Liver (tissue), 9 donors: ENCODE results near the gene TANGO6. TPM values are rescaled to one million over a fixed set of nuclear protein-coding genes. Genes with fewer than 3 reads are reported as not detected.

ENCODE experiments used
- DNase-seq: peaks from one replicate; pipeline ENCODE4 v3.0.0-alpha.2; 2017; ENCODE audit warnings: low spot score
- H3K27ac ChIP-seq, 2 donors: one replicate each; pipeline ENCODE4 v1.7.0; 2013; ENCODE audit warnings: inconsistent platforms in 2 of 2, low read length in 2 of 2, control low read depth in 1 of 2, low read depth in 1 of 2, mild to moderate bottlenecking in 1 of 2
- H3K27me3 ChIP-seq, 4 donors: one replicate each; pipeline versions ENCODE4 v1.6.1 to v1.7.0; 2013; ENCODE audit warnings: low read length in 3 of 4, inconsistent platforms in 1 of 4, mild to moderate bottlenecking in 1 of 4, moderate library complexity in 1 of 4; ENCODE audit not compliant: control insufficient read depth in 4 of 4, insufficient read depth in 4 of 4
- H3K36me3 ChIP-seq, 4 donors: one replicate each; pipeline versions ENCODE4 v1.6.1 to v1.7.0; 2013; ENCODE audit warnings: low read length in 3 of 4, mild to moderate bottlenecking in 3 of 4, low read depth in 1 of 4, moderate library complexity in 1 of 4; ENCODE audit not compliant: control insufficient read depth in 4 of 4, insufficient read depth in 3 of 4
- H3K4me1 ChIP-seq, 4 donors: one replicate each; pipeline versions ENCODE4 v1.6.1 to v1.7.0; 2013; ENCODE audit warnings: low read length in 3 of 4, mild to moderate bottlenecking in 3 of 4, moderate library complexity in 1 of 4; ENCODE audit not compliant: control insufficient read depth in 4 of 4, insufficient read depth in 4 of 4
- H3K4me3 ChIP-seq, 3 donors: one replicate each; pipeline versions ENCODE4 v1.6.1 to v1.7.0; 2013; ENCODE audit warnings: low read length in 3 of 3, control low read depth in 1 of 3, low read depth in 1 of 3, mild to moderate bottlenecking in 1 of 3
- H3K9ac ChIP-seq, 2 donors: one replicate each; pipeline ENCODE4 v1.7.0; 2013; ENCODE audit warnings: low read length in 2 of 2, mild to moderate bottlenecking in 2 of 2, moderate library complexity in 2 of 2, control low read depth in 1 of 2, low read depth in 1 of 2
- H3K9me3 ChIP-seq, 4 donors: one replicate each; pipeline versions ENCODE4 v1.6.1 to v1.7.0; 2013; ENCODE audit warnings: low read length in 3 of 4; ENCODE audit not compliant: control insufficient read depth in 4 of 4
- ATF3 ChIP-seq: IDR thresholded peaks from 2 replicates; pipeline ENCODE4 v1.6.1; 2016; ENCODE audit warnings: antibody characterized with exemption
- CTCF ChIP-seq: fragments of 150-350 bp; IDR thresholded peaks from 2 replicates; pipeline ENCODE4 v1.5.1; 2017; ENCODE audit warnings: improper control_type of control experiment, low read depth, low read length; ENCODE audit not compliant: missing input control
- EGR1 ChIP-seq, 2 donors: IDR thresholded peaks; 2 replicates each; pipeline ENCODE4 v1.6.1; 2016 to 2018; ENCODE audit warnings: antibody characterized with exemption in 2 of 2, low read depth in 2 of 2
- FOXA1 ChIP-seq: IDR thresholded peaks from 2 replicates; pipeline ENCODE4 v1.6.1; 2016; ENCODE audit warnings: antibody characterized with exemption
- FOXA2 ChIP-seq: IDR thresholded peaks from 2 replicates; pipeline ENCODE4 v1.6.1; 2016; ENCODE audit warnings: antibody characterized with exemption
- HNF4A ChIP-seq, 2 donors: conservative IDR thresholded peaks; 2 replicates each; pipeline ENCODE4 v1.6.1; 2016; ENCODE audit warnings: antibody characterized with exemption in 2 of 2, mild to moderate bottlenecking in 2 of 2
- HNF4G ChIP-seq: IDR thresholded peaks from 2 replicates; pipeline ENCODE4 v1.6.1; 2016; ENCODE audit warnings: antibody characterized with exemption
- JUND ChIP-seq, 2 donors: IDR thresholded peaks; 2 replicates each; pipeline ENCODE4 v1.6.1; 2016; ENCODE audit warnings: antibody characterized with exemption in 2 of 2
- RAD21 ChIP-seq, 2 donors: IDR thresholded peaks; 2 replicates each; pipeline ENCODE4 v1.6.1; 2016; ENCODE audit warnings: antibody characterized with exemption in 2 of 2, mild to moderate bottlenecking in 2 of 2
- REST ChIP-seq: IDR thresholded peaks from 2 replicates; pipeline ENCODE4 v1.6.1; 2016; ENCODE audit warnings: antibody characterized with exemption, mild to moderate bottlenecking
- RXRA ChIP-seq, 2 donors: IDR thresholded peaks; 2 replicates each; pipeline ENCODE4 v1.6.1; 2017 to 2018; ENCODE audit warnings: antibody characterized with exemption in 2 of 2, mild to moderate bottlenecking in 1 of 2
- SP1 ChIP-seq: IDR thresholded peaks from 2 replicates; pipeline ENCODE4 v1.6.1; 2018; ENCODE audit warnings: antibody characterized with exemption, mild to moderate bottlenecking
- TAF1 ChIP-seq: conservative IDR thresholded peaks from 2 replicates; pipeline ENCODE4 v1.6.1; 2016; ENCODE audit warnings: antibody characterized with exemption, mild to moderate bottlenecking
- YY1 ChIP-seq: IDR thresholded peaks from 2 replicates; pipeline ENCODE4 v1.6.1; 2016; ENCODE audit warnings: antibody characterized with exemption, mild to moderate bottlenecking
- WGBS: extraction: QIAGEN DNeasy Blood & Tissue Kit; methylation state at CpG from one replicate; pipeline ENCODE4 v1.1.7; 2013; 5-methylcytosine and 5-hydroxymethylcytosine counted together
- polyA plus RNA-seq, 2 donors: library from polyadenylated mRNA; stranded (reverse) in 1 of 2; unstranded in 1 of 2; fragments of 200-250 nt in 1 of 2; fragments of >200 nt in 1 of 2; fragmentation: Nextera tagmentation in 1 of 2; extraction: Ambion mirVana in 1 of 2; gene quantifications; one replicate each; pipeline versions ENCODE4 v1.2.1 to v1.2.3, GENCODE V29; 2013 to 2015
- total RNA-seq, 2 donors: library from RNA; depleted of rRNA; stranded (reverse); fragments of >200 nt; gene quantifications; one replicate each; pipeline ENCODE4 v1.2.3, GENCODE V29; 2014
- donor health status: healthy.
- donor health status: healthy.
- donor health status: healthy.
- donor health status: healthy.
- donor health status: healthy.

Gene TANGO6
- total and polyA plus RNA-seq, 4 donors: 6.8 to 40.6 (median 10.5) TPM

- no peaks in the 10 kb centered on the region for H3K4me1 ChIP-seq
- H3K36me3 ChIP-seq: peaks cover 0 to 16% (median 4%) of the 10 kb centered on the region in 4 donors
- no peak overlapping the region for H3K27ac ChIP-seq
- H3K27me3 ChIP-seq: no peaks in the 10 kb centered on the region
- no peak for DNase-seq
- H3K4me3 ChIP-seq: no peak overlapping the region
- no peak for TF ChIP-seq HNF4A (conservative IDR thresholded peaks at IDR 0.05)
- no peak for TF ChIP-seq FOXA2
- no peak for TF ChIP-seq TAF1
- TF ChIP-seq RXRA (IDR thresholded peaks at IDR 0.05): no peak
- TF ChIP-seq ATF3: no peak
- TF ChIP-seq HNF4G: no peak
- TF ChIP-seq REST: no peak
- no peak for TF ChIP-seq CTCF
- no peak for TF ChIP-seq YY1
- TF ChIP-seq RAD21 (IDR thresholded peaks at IDR 0.05): no peak
- no peak for TF ChIP-seq FOXA1
- H3K9ac ChIP-seq: no peak overlapping the region
- WGBS: over 99% methylated on average over 2 of the region's 2 CpGs
- H3K9me3 ChIP-seq: no peaks in the 10 kb centered on the region
Measured at GRCh38 chr16:69079697-69080096, 236.4 kb downstream of the TANGO6 start.

- 95% methylated on average over 16 of the region's 16 CpGs for WGBS
- Histone ChIP-seq H3K27me3 (no peaks in the 10 kb centered on the region), H3K36me3 (peaks cover 2 to 19% (median 6%) of the 10 kb centered on the region in 4 donors), H3K9me3 (no peaks in the 10 kb centered on the region), H3K9ac (no peak overlapping the region), H3K27ac (no peak overlapping the region), H3K4me3 (no peak overlapping the region), H3K4me1 (peaks cover 0 to 1% (median under 1%) of the 10 kb centered on the region in 4 donors)
- TF ChIP-seq RAD21 (IDR thresholded peaks at IDR 0.05): peak; percentile 36 to 59
- TF ChIP-seq HNF4A (conservative IDR thresholded peaks at IDR 0.05): no peak
- no peak for TF ChIP-seq FOXA2
- TF ChIP-seq SP1: no peak
- peak; percentile 32 for TF ChIP-seq CTCF
- TF ChIP-seq JUND (IDR thresholded peaks at IDR 0.05): no peak
- TF ChIP-seq EGR1 (IDR thresholded peaks at IDR 0.05; ENCODE audit: low read depth in 2 of 2): no peak
- TF ChIP-seq REST: no peak
- no peak for TF ChIP-seq RXRA (IDR thresholded peaks at IDR 0.05)
- TF ChIP-seq TAF1: no peak
- no peak for DNase-seq
Measured at GRCh38 chr16:69083306-69083941, 240.1 kb downstream of the TANGO6 start.
